ENCODE results near the gene OSTF1.

OSTF1 gene

GRCh38 chr9:75161116-75161857 is 73.0 kb downstream of the OSTF1 start:
- no peak for DNase-seq (ENCODE audit: low read depth in 4 of 4, low spot score in 1 of 4)

- DNase-seq (ENCODE audit: low read depth in 4 of 4, low spot score in 1 of 4): no peak
These were observed 75.5 kb downstream of the OSTF1 start for GRCh38 chr9:75163764-75164163.

- DNase-seq (ENCODE audit: low read depth in 4 of 4, low spot score in 1 of 4): no peak
These were observed 76.3 kb downstream of the OSTF1 start for GRCh38 chr9:75164573-75164972.

- DNase-seq (ENCODE audit: low read depth in 4 of 4, low spot score in 1 of 4): no peak
These were observed 79.0 kb downstream of the OSTF1 start for GRCh38 chr9:75167281-75167680.

GRCh38 chr9:75168270-75169178 is 80.2 kb downstream of the OSTF1 start:
- DNase-seq (ENCODE audit: low read depth in 4 of 4, low spot score in 1 of 4): no peak

- DNase-seq (ENCODE audit: low read depth in 4 of 4, low spot score in 1 of 4): no peak
These were observed 81.3 kb downstream of the OSTF1 start for GRCh38 chr9:75169623-75170022.

- no peak for DNase-seq (ENCODE audit: low read depth in 4 of 4, low spot score in 1 of 4)
These were observed 82.6 kb downstream of the OSTF1 start for GRCh38 chr9:75170898-75171360.

- no peak for DNase-seq (ENCODE audit: low read depth in 4 of 4, low spot score in 1 of 4)
These were observed 87.1 kb downstream of the OSTF1 start for GRCh38 chr9:75175395-75175794.

- DNase-seq (ENCODE audit: low read depth in 4 of 4, low spot score in 1 of 4): no peak
These were observed 87.7 kb downstream of the OSTF1 start for GRCh38 chr9:75176037-75176436.

- DNase-seq (ENCODE audit: low read depth in 4 of 4, low spot score in 1 of 4): no peak
These were observed 93.4 kb downstream of the OSTF1 start for GRCh38 chr9:75181750-75182149.

- no peak for DNase-seq (ENCODE audit: low read depth in 4 of 4, low spot score in 1 of 4)
These were observed 95.0 kb downstream of the OSTF1 start for GRCh38 chr9:75183306-75183705.

GRCh38 chr9:75184471-75184870 is 96.2 kb downstream of the OSTF1 start:
- DNase-seq (ENCODE audit: low read depth in 4 of 4, low spot score in 1 of 4): no peak

- DNase-seq (ENCODE audit: low read depth in 4 of 4, low spot score in 1 of 4): peak; percentile 10 to 46 (median 22)
These were observed 97.4 kb downstream of the OSTF1 start for GRCh38 chr9:75185585-75186170.

GRCh38 chr9:75186767-75187380 is 98.6 kb downstream of the OSTF1 start:
- no peak for DNase-seq (ENCODE audit: low read depth in 4 of 4, low spot score in 1 of 4)

- DNase-seq (ENCODE audit: low read depth in 4 of 4, low spot score in 1 of 4): no peak
These were observed 100.4 kb downstream of the OSTF1 start for GRCh38 chr9:75188756-75189155.

GRCh38 chr9:75190762-75191161 is 102.4 kb downstream of the OSTF1 start:
- DNase-seq (ENCODE audit: low read depth in 4 of 4, low spot score in 1 of 4): no peak
